ENCODE measurements around the gene RNASEH2A. TPM values are rescaled to one million over a fixed set of nuclear protein-coding genes. Genes with fewer than 3 reads are reported as not detected.
"Not testable (repeated sequence)": the region's sequence is repeated elsewhere in the genome, so short reads cannot be mapped to it uniquely, and the experiment has no call there.

Gene RNASEH2A
- total RNA-seq, 1 donor from 2014 or later = 4.5 TPM

GRCh38 chr19:12843328-12843727 lies 36.9 kb downstream of the RNASEH2A start:
- intact Hi-C loops (cut with micrococcal nuclease) = loop anchor here (10.0 kb wide), 1 partner anchor 79 kb away; no protein-coding TSS in a partner anchor
- DNase-seq = no peak
- ATAC-seq = no peak

GRCh38 chr19:12843999-12844732 lies 37.8 kb downstream of the RNASEH2A start:
- no peak for DNase-seq

GRCh38 chr19:12846613-12847012 lies 40.2 kb downstream of the RNASEH2A start:
- DNase-seq, ATAC-seq: not testable (repeated sequence)
- intact Hi-C loops (cut with micrococcal nuclease) = loop anchor here (10.0 kb wide), 1 partner anchor 82 kb away; no protein-coding TSS in a partner anchor

More at GRCh38 chr19:12843999-12844732, 37.8 kb downstream of the RNASEH2A start:
- intact Hi-C loops (cut with micrococcal nuclease) = loop anchor here (10.0 kb wide), 1 partner anchor 79 kb away; no protein-coding TSS in a partner anchor
- no peak for ATAC-seq

- ATAC-seq = peak; percentile 99
- intact Hi-C loops (cut with micrococcal nuclease) = loop anchor here (10.0 kb wide), 1 partner anchor 83 kb away; no protein-coding TSS in a partner anchor
- DNase-seq = peak; percentile 92
Observed at GRCh38 chr19:12847159-12848139, 41.1 kb downstream of the RNASEH2A start.

- intact Hi-C loops (cut with micrococcal nuclease) = no loop called here
- no peak for ATAC-seq
- DNase-seq = no peak
Observed at GRCh38 chr19:12856653-12857052, 50.3 kb downstream of the RNASEH2A start.

GRCh38 chr19:12858041-12858928 lies 51.9 kb downstream of the RNASEH2A start:
- no peak for ATAC-seq

GRCh38 chr19:12859546-12859945 lies 53.2 kb downstream of the RNASEH2A start:
- ATAC-seq = no peak
- intact Hi-C loops (cut with micrococcal nuclease) = no loop called here
- DNase-seq = no peak

More at GRCh38 chr19:12858041-12858928, 51.9 kb downstream of the RNASEH2A start:
- intact Hi-C loops (cut with micrococcal nuclease) = no loop called here
- DNase-seq = no peak

Small RNA genes lying within 50 kb of the gene (microRNA-seq; reads per million reads assigned to microRNA genes)
- gene MIR5684 (ENCODE audit: borderline number of aligned reads) (not detected), gene MIR6794 (ENCODE audit: borderline number of aligned reads) (not detected)

Other genes starting within 250 kb of the RNASEH2A start
- 5.1 TPM for gene ZNF490, start 195.8 kb upstream of the RNASEH2A start, total RNA-seq
- gene ZNF791, start 195.7 kb upstream of the RNASEH2A start, total RNA-seq = 15.5 TPM
- 32.5 TPM for gene MAN2B1, start 139.8 kb upstream of the RNASEH2A start, total RNA-seq
- 8.7 TPM for gene WDR83, start 139.8 kb upstream of the RNASEH2A start, total RNA-seq
- 60.2 TPM for gene DHPS, start 124.7 kb upstream of the RNASEH2A start, total RNA-seq
- gene GNG14, start 118.6 kb upstream of the RNASEH2A start, total RNA-seq = not detected
- 1.7 TPM for gene FBXW9, start 110.0 kb upstream of the RNASEH2A start, total RNA-seq
- 36.0 TPM for gene TNPO2, start 82.7 kb upstream of the RNASEH2A start, total RNA-seq
- 127 TPM for gene TRIR, start 71.9 kb upstream of the RNASEH2A start, total RNA-seq
- 64.7 TPM for gene GET3, start 69.1 kb upstream of the RNASEH2A start, total RNA-seq
- gene BEST2, start 54.8 kb upstream of the RNASEH2A start, total RNA-seq = not detected
- gene HOOK2, start 31.0 kb upstream of the RNASEH2A start, total RNA-seq = 44.9 TPM
- gene JUNB, start 15.1 kb upstream of the RNASEH2A start, total RNA-seq = 24.2 TPM
- gene PRDX2, start 4.8 kb upstream of the RNASEH2A start, total RNA-seq = 750 TPM
- gene THSD8, start 4.5 kb upstream of the RNASEH2A start, total RNA-seq = 2.2 TPM
- gene RTBDN, start 28.0 kb downstream of the RNASEH2A start, total RNA-seq = not detected
- 0.12 TPM for gene MAST1, start 31.9 kb downstream of the RNASEH2A start, total RNA-seq
- gene DNASE2, start 74.9 kb downstream of the RNASEH2A start, total RNA-seq = 19.2 TPM
- gene KLF1, start 80.6 kb downstream of the RNASEH2A start, total RNA-seq = not detected
- gene GCDH, start 84.6 kb downstream of the RNASEH2A start, total RNA-seq = 30.5 TPM
- not detected for gene SYCE2, start 112.7 kb downstream of the RNASEH2A start, total RNA-seq
- gene FARSA, start 127.1 kb downstream of the RNASEH2A start, total RNA-seq = 38.5 TPM
- 422 TPM for gene CALR, start 132.0 kb downstream of the RNASEH2A start, total RNA-seq
- 188 TPM for gene RAD23A, start 139.3 kb downstream of the RNASEH2A start, total RNA-seq
- 28.7 TPM for gene GADD45GIP1, start 150.6 kb downstream of the RNASEH2A start, total RNA-seq
- 11.2 TPM for gene DAND5, start 163.0 kb downstream of the RNASEH2A start, total RNA-seq
- 171 TPM for gene NFIX, start 188.9 kb downstream of the RNASEH2A start, total RNA-seq